ENCODE measurements around the gene PIGS.

Gene PIGS

DNA sequence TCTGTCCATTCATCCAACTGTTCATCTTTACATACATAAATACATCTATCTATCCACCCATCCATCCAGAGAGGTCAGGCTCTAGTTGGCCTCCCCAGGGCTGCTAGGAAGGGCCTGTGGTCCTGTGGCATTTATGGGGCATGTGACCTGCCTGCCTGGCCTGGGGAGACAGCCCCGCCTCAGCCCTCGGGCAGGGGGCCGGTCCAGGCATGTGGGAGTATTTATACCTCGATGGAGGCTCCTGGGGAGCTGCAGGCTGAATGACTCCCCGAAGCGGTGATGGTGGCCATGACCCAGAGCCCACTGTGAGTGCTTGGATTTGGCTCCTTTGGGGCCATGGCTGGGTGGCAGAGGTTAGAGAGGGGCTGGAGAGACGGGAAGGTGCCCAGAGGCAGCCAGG, 57.8 kb downstream of the PIGS start:
- Histone ChIP-seq H3K4me1 (ENCODE audit: control insufficient read depth, low read depth, low read length) (peaks cover 2% of the 10 kb centered on the region), H3K36me3 (ENCODE audit: control insufficient read depth, low read depth, low read length) (no peaks in the 10 kb centered on the region), H3K9me3 (ENCODE audit: control insufficient read depth, low read depth, low read length) (no peaks in the 10 kb centered on the region), H3K27ac (ENCODE audit: low read length) (no peak overlapping the region), H3K4me3 (ENCODE audit: low read length) (no peak overlapping the region), H3K27me3 (ENCODE audit: control insufficient read depth, insufficient read depth, low read length) (no peaks in the 10 kb centered on the region), H3K9ac (ENCODE audit: low read length) (no peak overlapping the region)

DNA sequence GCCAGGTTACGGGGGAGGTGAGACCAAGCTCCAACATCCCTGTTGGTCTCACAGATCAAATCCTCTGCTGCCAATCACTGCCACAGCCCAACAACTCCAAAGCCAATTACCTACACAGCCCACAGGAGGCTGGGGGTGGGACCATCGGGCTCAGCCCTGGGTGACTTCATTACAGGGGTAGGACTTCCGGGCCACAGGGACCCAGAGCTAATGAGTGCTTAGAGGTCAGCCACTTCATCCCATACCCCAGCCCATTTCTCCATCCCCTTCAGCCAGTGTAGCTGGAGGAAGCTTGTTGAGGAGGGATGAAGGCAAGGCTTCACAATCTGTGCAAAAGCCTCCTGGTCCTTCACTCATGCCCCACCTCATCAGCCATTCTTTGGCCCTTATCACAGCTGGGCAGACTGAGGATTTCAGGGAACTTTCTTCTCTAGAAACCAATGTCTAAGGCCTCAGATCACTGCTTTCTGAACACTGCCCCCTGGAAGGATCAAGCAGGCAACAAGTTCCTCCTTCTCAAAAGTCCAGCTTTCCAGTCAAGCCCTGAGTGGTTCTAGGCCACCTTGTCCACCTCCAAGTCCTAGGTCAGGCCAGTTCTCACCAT, 59.4 kb downstream of the PIGS start:
- Histone ChIP-seq H3K4me1 (ENCODE audit: control insufficient read depth, low read depth, low read length) (peaks cover 3% of the 10 kb centered on the region), H3K27ac (ENCODE audit: low read length) (no peak overlapping the region), H3K4me3 (ENCODE audit: low read length) (no peak overlapping the region), H3K36me3 (ENCODE audit: control insufficient read depth, low read depth, low read length) (no peaks in the 10 kb centered on the region), H3K9me3 (ENCODE audit: control insufficient read depth, low read depth, low read length) (no peaks in the 10 kb centered on the region), H3K9ac (ENCODE audit: low read length) (no peak overlapping the region), H3K27me3 (ENCODE audit: control insufficient read depth, insufficient read depth, low read length) (no peaks in the 10 kb centered on the region)

DNA sequence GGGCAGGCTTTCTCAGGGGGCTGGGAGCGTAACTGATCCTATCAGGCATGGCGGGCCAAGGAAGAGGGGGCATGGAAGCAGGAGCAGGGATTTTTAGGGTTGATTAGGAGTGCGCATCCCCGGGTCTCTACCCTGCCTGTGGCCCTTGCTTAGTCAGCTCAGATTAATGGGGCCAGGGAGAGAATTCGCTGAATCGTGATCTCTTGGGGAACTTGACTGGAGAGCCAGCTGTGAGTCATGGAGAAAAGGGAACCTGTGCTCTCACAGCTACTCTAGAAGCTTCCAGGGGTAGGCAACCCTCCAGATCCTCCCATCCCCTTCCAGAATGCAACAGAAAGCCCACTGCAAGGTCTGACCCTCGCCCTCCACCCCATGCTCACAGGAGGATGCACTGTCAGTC, 61.5 kb downstream of the PIGS start:
- Histone ChIP-seq H3K27me3 (ENCODE audit: control insufficient read depth, insufficient read depth, low read length) (no peaks in the 10 kb centered on the region), H3K9ac (ENCODE audit: low read length) (no peak overlapping the region), H3K9me3 (ENCODE audit: control insufficient read depth, low read depth, low read length) (no peaks in the 10 kb centered on the region), H3K27ac (ENCODE audit: low read length) (no peak overlapping the region), H3K36me3 (ENCODE audit: control insufficient read depth, low read depth, low read length) (no peaks in the 10 kb centered on the region), H3K4me1 (ENCODE audit: control insufficient read depth, low read depth, low read length) (peaks cover 3% of the 10 kb centered on the region), H3K4me3 (ENCODE audit: low read length) (no peak overlapping the region)

GRCh38 chr17:28508211-28508724, 63.1 kb downstream of the PIGS start:
- H3K36me3 ChIP-seq (ENCODE audit: control insufficient read depth, low read depth, low read length), result no peaks in the 10 kb centered on the region
- no peak overlapping the region for H3K9ac ChIP-seq (ENCODE audit: low read length)
- peaks cover 3% of the 10 kb centered on the region for H3K4me1 ChIP-seq (ENCODE audit: control insufficient read depth, low read depth, low read length)
- no peak overlapping the region for H3K27ac ChIP-seq (ENCODE audit: low read length)
- H3K27me3 ChIP-seq (ENCODE audit: control insufficient read depth, insufficient read depth, low read length), result no peaks in the 10 kb centered on the region
- no peak overlapping the region for H3K4me3 ChIP-seq (ENCODE audit: low read length)
- H3K9me3 ChIP-seq (ENCODE audit: control insufficient read depth, low read depth, low read length), result no peaks in the 10 kb centered on the region

DNA sequence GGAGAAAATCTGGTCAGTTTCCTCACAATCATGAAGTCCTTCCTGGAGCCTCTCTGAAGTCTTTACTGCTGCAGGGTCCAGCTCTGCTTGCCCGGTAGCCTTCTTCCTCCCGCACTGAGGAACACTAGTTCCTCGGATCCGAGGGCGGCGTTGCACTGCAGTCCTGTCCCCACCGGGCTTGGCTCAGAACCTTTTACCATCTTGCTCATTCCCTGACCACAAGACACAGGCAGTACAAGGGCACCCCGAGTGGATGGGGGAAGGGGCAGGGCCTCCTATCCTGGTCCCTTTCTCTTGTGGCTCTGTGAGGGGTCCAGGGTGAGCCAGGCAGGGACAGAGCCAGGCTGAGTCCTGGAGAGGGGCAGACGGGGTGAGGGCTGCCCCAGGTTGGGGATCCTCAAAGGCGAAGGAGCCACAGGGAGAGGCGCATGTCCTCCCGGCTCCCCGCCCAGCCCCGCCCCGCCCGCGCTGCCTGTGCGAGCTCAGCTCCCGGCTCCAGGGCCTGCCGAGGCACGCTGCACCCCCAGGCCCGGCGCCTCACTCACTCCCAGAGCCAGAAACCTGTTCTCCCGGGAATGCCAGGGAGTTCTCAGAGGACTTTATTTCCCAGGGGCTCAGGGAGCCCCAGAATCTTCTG, 63.6 kb downstream of the PIGS start:
- H3K9ac ChIP-seq (ENCODE audit: low read length), result no peak overlapping the region
- H3K4me3 ChIP-seq (ENCODE audit: low read length), result no peak overlapping the region
- H3K36me3 ChIP-seq (ENCODE audit: control insufficient read depth, low read depth, low read length), result no peaks in the 10 kb centered on the region
- no peaks in the 10 kb centered on the region for H3K9me3 ChIP-seq (ENCODE audit: control insufficient read depth, low read depth, low read length)
- H3K27ac ChIP-seq (ENCODE audit: low read length), result no peak overlapping the region
- peaks cover 3% of the 10 kb centered on the region for H3K4me1 ChIP-seq (ENCODE audit: control insufficient read depth, low read depth, low read length)
- no peaks in the 10 kb centered on the region for H3K27me3 ChIP-seq (ENCODE audit: control insufficient read depth, insufficient read depth, low read length)

DNA sequence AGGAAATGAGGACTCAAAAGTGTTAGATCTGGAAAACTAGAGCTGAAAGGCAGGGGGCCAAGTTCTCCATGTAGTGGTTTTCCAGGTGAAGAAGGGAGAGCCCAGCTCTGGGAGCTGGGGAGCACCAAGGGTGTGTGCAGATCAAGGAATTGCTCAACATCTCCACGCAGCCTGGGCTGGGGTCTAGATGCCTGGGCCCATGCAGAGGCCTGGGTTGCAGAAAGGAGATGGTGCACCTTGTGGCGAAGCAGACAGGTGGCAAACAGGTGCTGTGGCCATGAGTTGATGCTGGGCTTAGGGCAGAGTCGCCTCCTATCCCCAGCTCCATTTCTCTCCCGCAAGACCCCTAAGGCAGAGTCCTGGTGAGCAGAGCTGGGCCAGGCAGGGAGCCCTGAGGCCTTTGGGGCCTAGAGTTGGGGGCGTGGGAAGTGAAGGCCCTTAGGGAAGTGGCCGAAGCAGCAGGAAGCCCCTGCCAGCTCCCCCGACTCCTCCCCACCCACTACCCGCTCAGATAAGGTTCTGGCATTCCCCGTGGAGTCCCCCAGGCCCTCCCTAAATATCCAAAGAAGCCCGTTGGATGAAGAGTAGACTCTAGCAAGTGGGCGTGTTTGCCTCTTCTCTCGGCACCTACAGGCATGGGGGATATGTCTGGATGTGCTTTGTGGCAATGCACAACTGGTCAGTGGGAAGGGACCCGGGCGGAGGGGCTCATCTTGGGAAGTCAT, 64.4 kb downstream of the PIGS start:
- Histone ChIP-seq H3K4me1 (ENCODE audit: control insufficient read depth, low read depth, low read length) (peaks cover 3% of the 10 kb centered on the region), H3K9ac (ENCODE audit: low read length) (no peak overlapping the region), H3K36me3 (ENCODE audit: control insufficient read depth, low read depth, low read length) (no peaks in the 10 kb centered on the region), H3K9me3 (ENCODE audit: control insufficient read depth, low read depth, low read length) (no peaks in the 10 kb centered on the region), H3K27me3 (ENCODE audit: control insufficient read depth, insufficient read depth, low read length) (no peaks in the 10 kb centered on the region), H3K4me3 (ENCODE audit: low read length) (no peak overlapping the region), H3K27ac (ENCODE audit: low read length) (no peak overlapping the region)

GRCh38 chr17:28505986-28506665, 65.2 kb downstream of the PIGS start, which contains the start of gene FOXN1:
Gene FOXN1, plus strand, starts transcription at chr17:28506348. Its CDS starts 17,622 bp downstream, at chr17:28523970.
- Histone ChIP-seq H3K9ac (ENCODE audit: low read length) (no peak within 1 kb of the TSS), H3K36me3 (ENCODE audit: control insufficient read depth, low read depth, low read length) (no peaks in the 10 kb centered on the region), H3K27me3 (ENCODE audit: control insufficient read depth, insufficient read depth, low read length) (no peaks in the 10 kb centered on the region), H3K4me1 (ENCODE audit: control insufficient read depth, low read depth, low read length) (peaks cover 7% of the 10 kb centered on the region), H3K27ac (ENCODE audit: low read length) (no peak within 1 kb of the TSS), H3K4me3 (ENCODE audit: low read length) (no peak within 1 kb of the TSS), H3K9me3 (ENCODE audit: control insufficient read depth, low read depth, low read length) (no peaks in the 10 kb centered on the region)

- Histone ChIP-seq H3K9ac (ENCODE audit: low read length) (no peak overlapping the region), H3K27me3 (ENCODE audit: control insufficient read depth, insufficient read depth, low read length) (no peaks in the 10 kb centered on the region), H3K9me3 (ENCODE audit: control insufficient read depth, low read depth, low read length) (no peaks in the 10 kb centered on the region), H3K36me3 (ENCODE audit: control insufficient read depth, low read depth, low read length) (no peaks in the 10 kb centered on the region), H3K27ac (ENCODE audit: low read length) (no peak overlapping the region), H3K4me1 (ENCODE audit: control insufficient read depth, low read depth, low read length) (peaks cover 7% of the 10 kb centered on the region), H3K4me3 (ENCODE audit: low read length) (no peak overlapping the region)
These were observed 67.9 kb downstream of the PIGS start for GRCh38 chr17:28503420-28503819.
